HepG2 (cell line): ENCODE measurements around the gene VSIR. TPM values are rescaled to one million over a fixed set of nuclear protein-coding genes. Genes with fewer than 3 reads are reported as not detected.
A peak's percentile ranks its signal among the peaks of the same experiment; 100 is the strongest.

Experiments
- ATAC-seq: fragments of 200-7000 bp; cut with Tn5 transposase; 3 replicates; pipeline ENCODE4 v1.9.1; 2020; ENCODE audit warnings: mild to moderate bottlenecking, moderate library complexity
- Bru-seq: library from RNA; stranded (reverse); fragments of 400-500 nt; gene quantifications from one replicate; lab custom pipeline; 2021; lab: Mats Ljungman, UMichigan
- BruChase-seq, 2 experiments: library from RNA; stranded (reverse); fragments of 400-500 nt; gene quantifications; one replicate each; lab custom pipeline; 2021; lab: Mats Ljungman, UMichigan
- BruUV-seq: library from RNA; stranded (reverse); fragments of 400-500 nt; replicated peaks from 2 replicates; lab custom pipeline; 2021; lab: Mats Ljungman, UMichigan
- CTCF ChIA-PET: fragments of 300-600 bp; formaldehyde crosslinking; extraction: SDS; loops from one replicate; lab custom pipeline; 2021; ENCODE audit warnings: low total read pairs, inconsistent platforms, low intra/inter-chr PET ratio; lab: Yijun Ruan, JAX
- POLR2A ChIA-PET: fragments of 350-600 bp; sonication (Branson Sonifier 250); formaldehyde crosslinking; loops from one replicate; lab custom pipeline; 2020; ENCODE audit warnings: antibody characterized with exemption, inconsistent platforms; lab: Yijun Ruan, JAX
- DNase-seq: peaks from one replicate; pipeline ENCODE4 v3.0.0-alpha.2; 2015; ENCODE audit warnings: low spot score
- FAIRE-seq: peaks from 3 replicates; lab custom pipeline; 2011; peaks lifted over from hg19 to GRCh38; lab: Jason Lieb, UNC
- H2AFZ ChIP-seq: one replicate; pipeline ENCODE4 v1.6.1; 2011; ENCODE audit warnings: low read length, inconsistent platforms
- H3K27ac ChIP-seq: fragments of 300-600 bp; 3 replicates; pipeline ENCODE4 v1.8.0; 2011; ENCODE audit warnings: mixed run types, mild to moderate bottlenecking, mixed read lengths, low read length, inconsistent platforms; ENCODE audit not compliant: insufficient read depth; ENCODE audit errors: extremely low read length
- H3K27me3 ChIP-seq, 2 experiments: fragments of 200-600 bp in 1 of 2; 2 replicates in 1 of 2; 3 replicates in 1 of 2; pipeline versions ENCODE4 v1.6.0 to v1.8.0; 2011; ENCODE audit warnings: low read length in 2 of 2, mild to moderate bottlenecking in 2 of 2, moderate library complexity in 2 of 2, inconsistent platforms in 1 of 2; ENCODE audit not compliant: insufficient read depth in 2 of 2, control insufficient read depth in 1 of 2
- H3K36me3 ChIP-seq, 2 experiments: fragments of 200-600 bp in 1 of 2; replicated peaks in 1 of 2; 2 replicates in 1 of 2; 3 replicates in 1 of 2; pipeline versions ENCODE4 v1.5.1 to v1.8.0; 2011; ENCODE audit warnings: low read length in 2 of 2, inconsistent platforms in 1 of 2; ENCODE audit not compliant: insufficient read depth in 2 of 2, control insufficient read depth in 1 of 2
- H3K4me1 ChIP-seq: 2 replicates; pipeline ENCODE4 v1.5.1; 2012; ENCODE audit warnings: low read length, inconsistent platforms; ENCODE audit not compliant: insufficient read depth
- H3K4me2 ChIP-seq: 2 replicates; pipeline ENCODE4 v1.6.0; 2011; ENCODE audit warnings: low read depth, low read length, inconsistent platforms
- H3K4me3 ChIP-seq, 3 experiments: fragments of 200-600 bp in 1 of 3; sonication (generic), shearing (Covaris generic) in 1 of 3; replicated peaks in 1 of 3; 2 replicates each; pipeline ENCODE4 v1.5.1; 2011 to 2016; ENCODE audit warnings: low read length in 3 of 3, inconsistent platforms in 2 of 3, low read depth in 2 of 3, mild to moderate bottlenecking in 2 of 3, control low read depth in 1 of 3, mixed read lengths in 1 of 3; ENCODE audit not compliant: insufficient read depth in 1 of 3
- H3K79me2 ChIP-seq: one replicate; pipeline ENCODE4 v1.6.1; 2011; ENCODE audit warnings: low read length, inconsistent platforms; ENCODE audit not compliant: insufficient read depth
- H3K9ac ChIP-seq: 2 replicates; pipeline ENCODE4 v1.6.0; 2011; ENCODE audit warnings: mild to moderate bottlenecking, low read depth, low read length, inconsistent platforms; ENCODE audit not compliant: insufficient read depth
- H3K9me3 ChIP-seq: 2 replicates; pipeline ENCODE4 v1.5.1; 2012; ENCODE audit warnings: mild to moderate bottlenecking, low read length
- H4K20me1 ChIP-seq: 2 replicates; pipeline ENCODE4 v1.6.0; 2011; ENCODE audit warnings: inconsistent platforms, mild to moderate bottlenecking, low read length, moderate library complexity; ENCODE audit not compliant: insufficient read depth
- ARID2 ChIP-seq: sonication (generic); formaldehyde crosslinking; IDR thresholded peaks from 2 replicates; pipeline ENCODE4 v1.8.1; 2022; ENCODE audit warnings: mild to moderate bottlenecking, missing genetic modification reagents, borderline replicate concordance
- FOSL2 ChIP-seq: sonication (generic); formaldehyde crosslinking; IDR thresholded peaks from 2 replicates; pipeline ENCODE4 v1.4.0; 2020; ENCODE audit warnings: missing genetic modification reagents
- GABPB1 ChIP-seq: IDR thresholded peaks from 2 replicates; pipeline ENCODE4 v1.6.1; 2016; ENCODE audit warnings: mild to moderate bottlenecking, missing genetic modification reagents, moderate library complexity, missing compliant biosample characterization
- ISX ChIP-seq: sonication (generic); formaldehyde crosslinking; conservative IDR thresholded peaks from 2 replicates; pipeline ENCODE4 v1.5.0; 2020; ENCODE audit warnings: missing genetic modification reagents
- MAFF ChIP-seq: IDR thresholded peaks from 2 replicates; pipeline ENCODE4 v1.6.1; 2011; ENCODE audit warnings: low read depth, low read length, improper control_type of control experiment
- NCOR1 ChIP-seq: fragments of 200-600 bp; sonication (generic); IDR thresholded peaks from 2 replicates; pipeline ENCODE4 v1.7.0; 2017; ENCODE audit warnings: antibody characterized with exemption, low read length, borderline replicate concordance
- NFYC ChIP-seq: IDR thresholded peaks from 2 replicates; pipeline ENCODE4 v1.6.1; 2016; ENCODE audit warnings: missing genetic modification reagents, missing compliant biosample characterization
- SCMH1 ChIP-seq: sonication (generic); formaldehyde crosslinking; IDR thresholded peaks from 2 replicates; pipeline ENCODE4 v1.9.0; 2021; ENCODE audit warnings: missing genetic modification reagents, mild to moderate bottlenecking, borderline replicate concordance
- ZBTB8A ChIP-seq: sonication (generic); formaldehyde crosslinking; IDR thresholded peaks from 2 replicates; pipeline ENCODE4 v1.4.0; 2020; ENCODE audit warnings: mild to moderate bottlenecking, low read depth, missing genetic modification reagents, borderline replicate concordance
- ZIK1 ChIP-seq: sonication (generic); formaldehyde crosslinking; IDR thresholded peaks from 2 replicates; pipeline ENCODE4 v1.5.0; 2020; ENCODE audit warnings: mild to moderate bottlenecking, low read depth, missing genetic modification reagents, borderline replicate concordance
- ZNF20 ChIP-seq: sonication (generic); formaldehyde crosslinking; IDR thresholded peaks from 2 replicates; pipeline ENCODE4 v1.4.0; 2020; ENCODE audit warnings: mild to moderate bottlenecking, moderate library complexity, missing genetic modification reagents
- ZNF292 ChIP-seq: sonication (generic); formaldehyde crosslinking; IDR thresholded peaks from 2 replicates; pipeline ENCODE4 v1.8.1; 2022; ENCODE audit warnings: mild to moderate bottlenecking, low read depth, missing genetic modification reagents, borderline replicate concordance
- ZNF317 ChIP-seq: sonication (generic); formaldehyde crosslinking; IDR thresholded peaks from 2 replicates; pipeline ENCODE4 v1.5.0; 2020; ENCODE audit warnings: mild to moderate bottlenecking, missing genetic modification reagents
- ZNF7 ChIP-seq: IDR thresholded peaks from 2 replicates; pipeline ENCODE4 v1.6.1; 2016; ENCODE audit warnings: missing biosample characterization, missing genetic modification reagents
- WGBS: methylation state at CpG from one replicate; pipeline ENCODE4 v1.1.6; 2017; ENCODE audit warnings: low lambda C conversion rate; 5-methylcytosine and 5-hydroxymethylcytosine counted together
- in situ Hi-C: cut with HindIII; loops from 2 replicates; pipeline ENCODE4 v1.10.0; 2017; ENCODE audit warnings: low pct_unique_long_range_greater_than_20kb; ENCODE audit not compliant: extremely low pct_ligation_motif_present
- intact Hi-C: fragments of 100-400 bp; cut with micrococcal nuclease; formaldehyde crosslinking; loops from one replicate; pipeline ENCODE4 v1.10.0; 2022; ENCODE audit not compliant: unreplicated experiment
- long read RNA-seq, 2 experiments: library from RNA in 1 of 2; library from polyadenylated mRNA in 1 of 2; stranded (forward) in 1 of 2; unstranded in 1 of 2; transcript quantifications; one replicate each; pipeline ENCODE4 v2.0.0, GENCODE V29; 2019 to 2022
- polyA minus RNA-seq, 3 experiments: library from RNA; depleted of rRNA, polyadenylated mRNA; stranded (reverse); fragments of >200 nt; gene quantifications; 2 replicates each; pipeline ENCODE4 v1.2.3, GENCODE V29; 2011; ENCODE audit warnings: low replicate concordance in 1 of 3
- polyA plus RNA-seq, 8 experiments: library from polyadenylated mRNA; depleted of rRNA in 3 of 8; stranded (reverse) in 7 of 8; unstranded in 1 of 8; fragments of >200 nt; fragmentation: Illumina TruSeq in 4 of 8; extraction: Trizol in 4 of 8; gene quantifications; 2 replicates each; pipeline versions ENCODE4 v1.2.1 to v1.2.3, GENCODE V29; 2011 to 2016; ENCODE audit warnings: low read depth in 4 of 8, missing spikeins in 1 of 8, mixed read lengths in 1 of 8; ENCODE audit not compliant: insufficient read depth in 1 of 8
- total RNA-seq, 5 experiments: library from RNA; depleted of rRNA; stranded (reverse); fragments of >200 nt; fragmentation: Illumina TruSeq; extraction: Trizol; gene quantifications; 2 replicates each; pipeline ENCODE4 v1.2.3, GENCODE V29; 2016; ENCODE audit warnings: low read depth in 1 of 5
- TF ChIP-seq, protein P1 (sequence below): sonication (generic); formaldehyde crosslinking; IDR thresholded peaks from 2 replicates; pipeline ENCODE4 v1.9.0; 2022; ENCODE audit warnings: low read depth, missing genetic modification reagents
- TF ChIP-seq, protein P2 (sequence below): sonication (generic); formaldehyde crosslinking; IDR thresholded peaks from 2 replicates; pipeline ENCODE4 v1.8.0; 2023; ENCODE audit warnings: mild to moderate bottlenecking, missing genetic modification reagents

Gene VSIR
- total RNA-seq (2016; rRNA removed; fragmentation: Illumina TruSeq; extraction: Trizol): 0.36 and 0.44 TPM in 2 replicates
- total RNA-seq (2016; cell fraction: cytosol; rRNA removed; fragmentation: Illumina TruSeq; extraction: Trizol; ENCODE audit: low read depth): 0.26 TPM in 1 of 2 replicates, not detected in the other
- 0.41 TPM in 1 of 2 replicates, not detected in the other for total RNA-seq (2016; cell fraction: insoluble cytoplasmic fraction; rRNA removed; fragmentation: Illumina TruSeq; extraction: Trizol)
- total RNA-seq (2016; cell fraction: membrane; rRNA removed; fragmentation: Illumina TruSeq; extraction: Trizol): 0.14 TPM in 1 of 2 replicates, not detected in the other
- total RNA-seq (2016; cell fraction: nucleus; rRNA removed; fragmentation: Illumina TruSeq; extraction: Trizol): 0.16 and 0.19 TPM in 2 replicates
- polyA plus RNA-seq (2011; rRNA removed): 3.2 and 3.8 TPM in 2 replicates
- 2.2 and 3.9 TPM in 2 replicates for polyA plus RNA-seq (2011; cell fraction: cytosol; rRNA removed)
- polyA plus RNA-seq (2011; cell fraction: nucleus; rRNA removed): 2.1 and 3.3 TPM in 2 replicates
- 0.35 and 0.81 TPM in 2 replicates for polyA plus RNA-seq (2012)
- 0.18 and 0.35 TPM in 2 replicates for polyA plus RNA-seq (2016; cell fraction: cytosol; fragmentation: Illumina TruSeq; extraction: Trizol; ENCODE audit: low read depth)
- 0.23 TPM in 1 of 2 replicates, not detected in the other for polyA plus RNA-seq (2016; cell fraction: insoluble cytoplasmic fraction; fragmentation: Illumina TruSeq; extraction: Trizol; ENCODE audit: low read depth)
- 0.14 and 0.38 TPM in 2 replicates for polyA plus RNA-seq (2016; cell fraction: membrane; fragmentation: Illumina TruSeq; extraction: Trizol; ENCODE audit: low read depth)
- 0.32 and 1.1 TPM in 2 replicates for polyA plus RNA-seq (2016; cell fraction: nucleus; fragmentation: Illumina TruSeq; extraction: Trizol; ENCODE audit: insufficient read depth, low read depth)
- 4.6 and 6.5 TPM in 2 replicates for polyA minus RNA-seq (2011; rRNA and poly(A)+ RNA removed; ENCODE audit: low replicate concordance)
- polyA minus RNA-seq (2011; cell fraction: cytosol; rRNA and poly(A)+ RNA removed): 3.0 and 4.5 TPM in 2 replicates
- polyA minus RNA-seq (2011; cell fraction: nucleus; rRNA and poly(A)+ RNA removed): 1.9 and 2.3 TPM in 2 replicates
- Bru-seq, nascent RNA: percentile 21 among the genes with signal in this experiment
- BruChase-seq, experiment 1, labeled RNA remaining after a 6-hour chase: percentile 13 among the genes with signal in this experiment
- BruChase-seq, experiment 2, labeled RNA remaining after a 2-hour chase: percentile 7 among the genes with signal in this experiment
- long read RNA-seq, experiment 1, full-length matches to known transcripts: 2 of 5 reads
- long read RNA-seq, experiment 1, partial matches to known transcripts: 3 of 5 reads
- long read RNA-seq, experiment 1, other reads (novel, unspliced or antisense): 0 of 5 reads
- long read RNA-seq, experiment 2, full-length matches to known transcripts: 2 of 5 reads
- long read RNA-seq, experiment 2, partial matches to known transcripts: 2 of 5 reads
- long read RNA-seq, experiment 2, other reads (novel, unspliced or antisense): 1 of 5 reads

DNA sequence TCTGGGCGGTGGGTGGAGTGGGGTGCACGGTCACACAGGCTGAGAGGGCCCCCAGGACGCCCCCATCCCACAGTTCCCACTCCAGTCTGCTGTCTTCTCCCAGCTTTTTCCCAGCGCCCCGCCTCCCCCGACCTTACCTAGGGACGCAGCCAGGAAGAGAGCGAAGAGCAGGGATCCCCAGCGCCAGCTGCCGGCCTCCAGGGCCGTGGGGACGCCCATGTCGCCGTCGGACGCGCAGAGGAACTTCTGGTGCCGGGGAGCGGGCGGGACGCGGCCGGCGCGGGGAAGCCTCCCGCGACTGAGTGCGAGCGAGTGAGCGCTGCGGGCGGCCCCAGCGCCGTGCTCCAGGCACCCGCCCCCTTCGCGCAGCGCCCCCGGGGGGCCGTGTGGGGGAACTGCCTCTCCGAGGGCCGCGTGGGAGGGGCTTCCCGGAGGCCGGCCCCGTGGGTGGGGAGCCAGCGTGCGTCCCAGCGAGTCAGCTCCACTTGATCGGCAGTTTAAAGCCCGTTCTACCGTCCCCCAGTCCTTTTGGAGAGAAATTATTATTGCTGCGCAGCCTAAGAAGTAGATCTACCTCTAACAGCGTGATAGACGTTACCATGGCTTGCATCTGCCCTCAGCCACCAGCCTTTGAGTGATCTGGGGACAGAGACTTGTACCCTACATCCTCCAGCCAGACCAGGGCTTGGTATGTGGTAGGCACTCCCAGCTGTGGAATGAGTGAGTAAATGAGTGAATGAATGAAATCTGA is at the start of gene VSIR:
Gene VSIR, minus strand, starts transcription at position 300 of the 751 bp plus-strand sequence. Its CDS starts 81 bp downstream, at position 219.
- no peaks in the 10 kb centered on the region for H3K9me3 ChIP-seq
- H4K20me1 ChIP-seq: no peaks in the 10 kb centered on the region
- ChIA-PET CTCF (no interaction called here), POLR2A (no interaction called here)
- in situ Hi-C loops (no loop called here), intact Hi-C loops (loop anchor here (5.0 kb wide), 1 partner anchor 39 kb away; no protein-coding TSS in a partner anchor)
- DNase-seq (peak; percentile 48), ATAC-seq (peak; percentile 92), FAIRE-seq (no peak)
- H3K36me3 ChIP-seq: no peaks in the 10 kb centered on the region
- H3K27ac ChIP-seq: no peak within 1 kb of the TSS
- H3K79me2 ChIP-seq: no peaks in the 10 kb centered on the region
- H3K4me3 ChIP-seq: peak within 1 kb of the TSS; percentile 39 to 70 (median 48); a peak in 5 of 6 replicates
- peaks cover 3 to 46% of the 10 kb centered on the region in 2 experiments; a peak in 4 of 5 replicates for H3K27me3 ChIP-seq
- H3K4me2 ChIP-seq: peak within 1 kb of the TSS; percentile 68
- no peak within 1 kb of the TSS for H2AFZ ChIP-seq
- peak within 1 kb of the TSS; percentile 33; the same call in 1 of the 2 replicates for H3K9ac ChIP-seq
- BruUV-seq: no TSS peak
- WGBS: 0% methylated on average over 30 of the region's 55 CpGs
- peaks cover 11% of the 10 kb centered on the region for H3K4me1 ChIP-seq
- TF ChIP-seq ZNF20 (CRISPR knock-in tag): no peak
- TF ChIP-seq NCOR1: no peak
- TF ChIP-seq, protein P1, sequence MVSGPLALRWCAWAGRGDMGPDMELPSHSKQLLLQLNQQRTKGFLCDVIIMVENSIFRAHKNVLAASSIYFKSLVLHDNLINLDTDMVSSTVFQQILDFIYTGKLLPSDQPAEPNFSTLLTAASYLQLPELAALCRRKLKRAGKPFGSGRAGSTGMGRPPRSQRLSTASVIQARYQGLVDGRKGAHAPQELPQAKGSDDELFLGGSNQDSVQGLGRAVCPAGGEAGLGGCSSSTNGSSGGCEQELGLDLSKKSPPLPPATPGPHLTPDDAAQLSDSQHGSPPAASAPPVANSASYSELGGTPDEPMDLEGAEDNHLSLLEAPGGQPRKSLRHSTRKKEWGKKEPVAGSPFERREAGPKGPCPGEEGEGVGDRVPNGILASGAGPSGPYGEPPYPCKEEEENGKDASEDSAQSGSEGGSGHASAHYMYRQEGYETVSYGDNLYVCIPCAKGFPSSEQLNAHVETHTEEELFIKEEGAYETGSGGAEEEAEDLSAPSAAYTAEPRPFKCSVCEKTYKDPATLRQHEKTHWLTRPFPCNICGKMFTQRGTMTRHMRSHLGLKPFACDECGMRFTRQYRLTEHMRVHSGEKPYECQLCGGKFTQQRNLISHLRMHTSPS: no peak
- no peak for TF ChIP-seq ZNF7 (CRISPR knock-in tag)
- TF ChIP-seq ZBTB8A (CRISPR knock-in tag): no peak
- TF ChIP-seq GABPB1 (CRISPR knock-in tag): peak; percentile 40; the same call in 1 of the 2 replicates
- TF ChIP-seq, protein P2, sequence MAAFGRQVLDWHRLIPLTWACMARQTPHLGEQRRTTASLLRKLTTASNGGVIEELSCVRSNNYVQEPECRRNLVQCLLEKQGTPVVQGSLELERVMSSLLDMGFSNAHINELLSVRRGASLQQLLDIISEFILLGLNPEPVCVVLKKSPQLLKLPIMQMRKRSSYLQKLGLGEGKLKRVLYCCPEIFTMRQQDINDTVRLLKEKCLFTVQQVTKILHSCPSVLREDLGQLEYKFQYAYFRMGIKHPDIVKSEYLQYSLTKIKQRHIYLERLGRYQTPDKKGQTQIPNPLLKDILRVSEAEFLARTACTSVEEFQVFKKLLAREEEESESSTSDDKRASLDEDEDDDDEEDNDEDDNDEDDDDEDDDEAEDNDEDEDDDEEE (CRISPR knock-in tag): no peak
- TF ChIP-seq ZNF317 (CRISPR knock-in tag): no peak
- no peak for TF ChIP-seq ZNF292 (CRISPR knock-in tag)
- no peak for TF ChIP-seq FOSL2 (CRISPR knock-in tag)
- TF ChIP-seq MAFF: no peak
- no peak for TF ChIP-seq ISX (CRISPR knock-in tag)
- TF ChIP-seq ZIK1 (CRISPR knock-in tag): no peak
- no peak for TF ChIP-seq NFYC
- TF ChIP-seq ARID2 (CRISPR knock-in tag): 0 out of 2 replicates have a peak, but pooled peaks have one; percentile 66
- TF ChIP-seq SCMH1 (CRISPR knock-in tag): no peak
